HL-60/S4 (cell line): ENCODE results near the gene PTHLH.

Experiments used
- in situ Hi-C: fragments of 300-500 bp; cut with MboI; formaldehyde crosslinking; loops from 2 replicates; pipeline ENCODE4 v1.14.3; 2022; ENCODE audit warnings: low sequenced_read_pairs

PTHLH gene

GRCh38 chr12:27972721-27973120 lies at the start of gene PTHLH:
TSS of gene PTHLH (minus strand) at chr12:27972733. CDS start at chr12:27969494, 3,239 bp downstream.
- in situ Hi-C loops: no loop called here

- in situ Hi-C loops: no loop called here
These were observed 49.2 kb upstream of the PTHLH start for GRCh38 chr12:28021704-28022103.

GRCh38 chr12:28017873-28018255 lies 45.3 kb upstream of the PTHLH start:
- in situ Hi-C loops: no loop called here

GRCh38 chr12:28017126-28017872 lies 44.8 kb upstream of the PTHLH start:
- in situ Hi-C loops: no loop called here

GRCh38 chr12:28015165-28015564 lies 42.6 kb upstream of the PTHLH start:
- in situ Hi-C loops: no loop called here

- in situ Hi-C loops: no loop called here
These were observed 41.7 kb upstream of the PTHLH start for GRCh38 chr12:28014196-28014595.

- in situ Hi-C loops: no loop called here
These were observed 39.9 kb upstream of the PTHLH start for GRCh38 chr12:28012333-28012918.

GRCh38 chr12:28010036-28010435 lies 37.5 kb upstream of the PTHLH start:
- in situ Hi-C loops: no loop called here

GRCh38 chr12:27999970-28000369 lies 27.4 kb upstream of the PTHLH start:
- in situ Hi-C loops: no loop called here

GRCh38 chr12:27999521-27999920 lies 27.0 kb upstream of the PTHLH start:
- in situ Hi-C loops: no loop called here

GRCh38 chr12:27998658-27999057 lies 26.1 kb upstream of the PTHLH start:
- in situ Hi-C loops: no loop called here

GRCh38 chr12:27998170-27998569 lies 25.6 kb upstream of the PTHLH start:
- in situ Hi-C loops: no loop called here

GRCh38 chr12:27996761-27997160 lies 24.2 kb upstream of the PTHLH start:
- in situ Hi-C loops: no loop called here

- in situ Hi-C loops: no loop called here
These were observed 22.9 kb upstream of the PTHLH start for GRCh38 chr12:27995406-27995805.

- in situ Hi-C loops: no loop called here
These were observed 16.2 kb upstream of the PTHLH start for GRCh38 chr12:27988594-27989233.

- in situ Hi-C loops: no loop called here
These were observed 14.8 kb upstream of the PTHLH start for GRCh38 chr12:27987331-27987730.

- in situ Hi-C loops: no loop called here
These were observed 11.7 kb upstream of the PTHLH start for GRCh38 chr12:27984275-27984674.

- in situ Hi-C loops: no loop called here
These were observed 10.4 kb upstream of the PTHLH start for GRCh38 chr12:27982951-27983350.

- in situ Hi-C loops: no loop called here
These were observed 9.9 kb upstream of the PTHLH start for GRCh38 chr12:27982385-27982784.

- in situ Hi-C loops: no loop called here
These were observed 9.3 kb upstream of the PTHLH start for GRCh38 chr12:27981874-27982273.

- in situ Hi-C loops: no loop called here
These were observed 6.6 kb upstream of the PTHLH start for GRCh38 chr12:27979145-27979544.
